DMS79 treated with DMSO at 0.1 percent for 48 hours (cell line): ENCODE measurements around the gene NPIPB9.
A peak's percentile ranks its signal among the peaks of the same experiment; 100 is the strongest.
"Not testable (repeated sequence)": the region's sequence is repeated elsewhere in the genome, so short reads cannot be mapped to it uniquely, and the experiment has no call there.

Experiments
- DNase-seq: peaks from one replicate; lab custom pipeline; 2025; lab: John Stamatoyannopoulos, UW

NPIPB9 gene

GRCh38 chr16:28751487-28751886, at the start of gene NPIPB9:
Gene NPIPB9, plus strand, starts transcription at chr16:28751787.
- DNase-seq: not testable (repeated sequence)

DNA sequence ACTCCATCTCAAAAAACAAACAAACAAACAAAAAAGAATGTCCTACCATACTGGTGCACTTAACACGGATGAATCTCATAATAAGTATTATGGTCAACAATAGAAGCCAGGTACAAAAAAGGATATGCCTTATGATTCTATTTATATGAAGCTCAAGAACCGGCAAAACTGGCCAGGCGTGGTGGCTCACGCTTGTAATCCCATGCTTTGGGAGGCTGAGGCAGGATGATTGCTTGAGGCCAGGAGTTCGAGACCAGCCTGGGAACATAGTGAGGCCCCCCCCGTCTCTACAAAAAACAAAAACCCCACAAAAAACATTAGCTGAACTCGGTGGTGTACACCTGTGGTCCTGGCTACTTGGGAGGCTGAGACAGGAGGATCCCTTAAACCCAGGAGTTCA, 47.3 kb upstream of the NPIPB9 start:
- not testable (repeated sequence) for DNase-seq

DNA sequence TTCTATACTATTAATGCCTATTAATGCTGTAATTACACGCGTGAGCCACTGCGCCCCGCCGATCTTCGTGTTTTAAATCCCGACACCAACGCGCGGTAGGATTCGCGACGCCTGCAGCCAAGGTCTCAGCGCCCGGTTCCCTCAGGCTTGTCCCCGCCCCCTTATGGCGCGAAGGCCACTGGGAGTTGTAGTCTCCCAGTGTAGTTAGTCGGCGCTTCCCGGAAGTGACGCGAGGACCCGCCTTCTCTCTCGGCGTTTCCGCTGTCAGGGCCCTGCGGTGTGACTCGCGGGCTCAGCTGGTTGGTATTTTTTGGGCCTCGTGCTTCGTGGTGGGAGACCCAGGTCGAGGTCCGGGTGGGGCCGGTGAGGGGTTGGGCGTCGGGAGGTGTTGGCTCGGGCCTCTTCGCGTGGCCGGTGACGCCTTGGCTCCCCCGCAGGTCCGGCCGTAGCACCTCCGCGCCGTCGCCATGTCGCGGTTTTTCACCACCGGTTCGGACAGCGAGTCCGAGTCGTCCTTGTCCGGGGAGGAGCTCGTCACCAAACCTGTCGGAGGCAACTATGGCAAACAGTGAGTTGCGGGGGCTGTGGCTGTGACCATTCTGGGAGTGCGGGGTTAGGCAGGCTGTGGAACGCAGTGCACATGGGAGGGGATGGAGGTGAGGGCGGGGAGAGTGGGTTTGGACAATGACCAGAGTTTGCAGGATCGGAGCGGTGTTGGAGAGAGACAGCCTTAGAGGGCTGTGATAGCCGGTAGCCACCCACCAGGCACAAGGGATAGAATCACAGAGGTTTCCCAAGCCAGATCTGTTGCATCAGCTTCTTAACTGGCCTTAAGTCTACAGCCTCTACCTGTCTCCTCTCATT, 40.1 kb upstream of the NPIPB9 start, which contains the start of gene EIF3C:
Gene EIF3C, plus strand, starts transcription at position 245 of the 864 bp plus-strand sequence. Its CDS starts 223 bp downstream, at position 468.
- DNase-seq: not testable (repeated sequence)

GRCh38 chr16:28722852-28723650, 28.5 kb upstream of the NPIPB9 start:
- DNase-seq: not testable (repeated sequence)

DNA sequence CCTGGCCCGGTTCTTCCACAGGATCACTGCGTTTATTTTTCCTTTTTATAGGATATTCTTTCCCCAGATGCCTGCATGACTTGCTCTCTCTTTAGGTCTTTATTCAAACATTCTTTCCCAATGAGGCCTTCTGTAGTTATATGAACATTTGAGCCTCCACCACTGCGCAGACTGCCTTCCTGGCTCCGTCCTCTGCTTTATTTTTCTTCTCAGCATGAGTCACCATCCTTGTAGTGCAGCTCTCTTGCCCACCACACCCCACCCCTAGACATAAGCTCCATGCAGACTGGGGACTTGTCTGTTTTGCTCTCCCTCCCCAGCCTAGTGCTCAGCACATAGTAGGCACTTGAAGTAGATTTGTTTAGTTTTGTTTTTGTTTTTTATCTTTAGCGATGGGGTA, 20.3 kb upstream of the NPIPB9 start:
- not testable (repeated sequence) for DNase-seq

DNA sequence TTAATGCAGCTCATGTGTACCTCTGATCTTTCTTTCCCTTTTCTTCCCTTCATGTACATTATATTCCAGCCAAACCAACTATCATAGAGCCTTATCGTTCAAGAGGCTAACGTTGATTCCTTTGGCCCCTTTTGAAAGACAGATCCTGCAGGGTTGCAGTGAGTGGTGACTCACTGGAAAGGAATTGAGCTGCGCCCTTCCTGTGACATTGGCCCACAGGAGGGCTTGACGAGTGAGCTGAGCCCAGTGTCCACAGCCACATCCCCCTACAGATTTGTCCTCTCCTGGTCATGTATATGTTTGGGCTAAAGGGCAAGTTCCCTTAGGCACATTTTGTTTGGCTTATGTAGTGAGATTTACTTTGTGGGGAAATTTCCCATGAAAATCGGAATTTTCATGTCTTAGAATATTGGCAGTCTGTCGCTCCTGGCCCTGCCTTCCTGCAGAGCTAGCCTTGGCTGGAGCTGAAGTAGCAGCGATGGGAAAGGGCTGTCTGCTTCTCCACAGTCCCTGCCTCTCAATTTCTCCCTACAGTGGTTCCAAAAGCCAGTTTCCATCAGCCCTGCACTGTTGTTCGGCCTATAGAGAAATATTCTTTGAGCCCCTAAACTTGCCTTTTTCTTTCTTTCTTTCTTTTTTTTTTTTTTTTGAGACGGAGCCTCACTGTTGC, 19.0 kb upstream of the NPIPB9 start:
- DNase-seq: not testable (repeated sequence)

- not testable (repeated sequence) for DNase-seq
Measured at GRCh38 chr16:28739787-28740186, 11.8 kb upstream of the NPIPB9 start.

GRCh38 chr16:28740631-28741030, 11.0 kb upstream of the NPIPB9 start:
- not testable (repeated sequence) for DNase-seq

DNA sequence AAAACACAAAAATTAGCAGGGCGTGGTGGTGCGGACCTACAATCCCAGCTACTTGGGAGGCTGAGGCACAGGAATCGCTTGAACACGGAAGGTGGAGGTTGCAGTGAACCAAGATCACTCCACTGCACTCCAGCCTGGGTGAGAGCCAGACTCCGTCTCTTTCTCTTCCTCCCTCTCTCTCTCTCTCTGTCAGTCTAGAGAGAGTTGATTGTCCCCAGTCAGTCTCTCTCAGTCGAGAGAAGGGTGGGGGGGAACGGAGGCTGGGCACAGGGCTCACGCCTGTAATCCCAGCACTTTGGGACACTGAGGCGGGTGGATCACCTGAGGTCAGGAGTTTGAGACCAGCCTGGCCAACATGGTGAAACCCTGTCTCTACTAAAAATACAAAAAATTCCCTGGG, 10.3 kb upstream of the NPIPB9 start:
- not testable (repeated sequence) for DNase-seq

- not testable (repeated sequence) for DNase-seq
Measured at GRCh38 chr16:28746618-28747350, 4.8 kb upstream of the NPIPB9 start.

DNA sequence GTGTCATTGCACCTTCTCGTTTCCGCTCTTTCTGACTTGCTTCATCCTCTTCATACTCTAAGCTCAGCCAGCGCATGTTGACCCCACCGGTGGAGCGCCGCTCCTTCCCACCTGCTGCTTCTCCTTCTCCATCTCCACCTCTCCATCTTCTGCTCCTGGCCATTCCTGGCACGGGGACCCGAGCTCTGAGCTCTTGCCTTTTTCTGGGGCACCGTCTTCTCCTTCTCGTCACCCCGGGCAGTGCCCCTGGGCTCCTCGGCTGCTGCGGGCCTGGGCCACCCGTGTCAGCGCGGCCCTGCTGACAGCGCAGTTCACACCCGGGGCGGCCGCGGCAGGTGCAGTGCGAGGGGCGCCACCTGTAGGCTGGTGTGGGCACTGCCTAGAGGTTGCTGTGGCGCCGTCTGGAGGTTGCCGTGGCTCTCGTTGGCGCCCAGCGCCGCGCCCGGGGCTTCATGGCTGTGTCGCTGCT, 1.6 kb upstream of the NPIPB9 start:
- DNase-seq: not testable (repeated sequence)

GRCh38 chr16:28750469-28751067, 1.0 kb upstream of the NPIPB9 start:
- DNase-seq: not testable (repeated sequence)

DNA sequence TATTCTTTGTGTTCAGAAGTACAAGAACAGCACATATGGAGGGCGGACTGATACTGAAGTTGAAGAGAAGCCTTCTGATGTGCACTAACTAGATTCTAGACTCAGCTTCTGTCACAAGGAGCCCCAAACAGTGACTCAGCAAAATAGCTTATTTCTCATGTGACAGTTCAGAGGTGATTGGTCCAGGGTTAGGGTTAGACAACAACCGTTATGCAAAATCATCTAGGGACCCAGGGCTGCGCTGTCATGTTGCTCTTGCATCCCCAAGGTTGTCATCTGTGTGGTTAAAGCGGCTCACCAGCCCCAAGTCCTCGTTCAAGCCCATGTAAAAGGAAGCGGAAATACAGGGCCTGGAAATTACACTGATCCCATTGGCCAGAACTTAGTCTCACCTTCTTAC, 30.1 kb downstream of the NPIPB9 start:
- not testable (repeated sequence) for DNase-seq

GRCh38 chr16:28782357-28782756, 30.8 kb downstream of the NPIPB9 start:
- not testable (repeated sequence) for DNase-seq

DNA sequence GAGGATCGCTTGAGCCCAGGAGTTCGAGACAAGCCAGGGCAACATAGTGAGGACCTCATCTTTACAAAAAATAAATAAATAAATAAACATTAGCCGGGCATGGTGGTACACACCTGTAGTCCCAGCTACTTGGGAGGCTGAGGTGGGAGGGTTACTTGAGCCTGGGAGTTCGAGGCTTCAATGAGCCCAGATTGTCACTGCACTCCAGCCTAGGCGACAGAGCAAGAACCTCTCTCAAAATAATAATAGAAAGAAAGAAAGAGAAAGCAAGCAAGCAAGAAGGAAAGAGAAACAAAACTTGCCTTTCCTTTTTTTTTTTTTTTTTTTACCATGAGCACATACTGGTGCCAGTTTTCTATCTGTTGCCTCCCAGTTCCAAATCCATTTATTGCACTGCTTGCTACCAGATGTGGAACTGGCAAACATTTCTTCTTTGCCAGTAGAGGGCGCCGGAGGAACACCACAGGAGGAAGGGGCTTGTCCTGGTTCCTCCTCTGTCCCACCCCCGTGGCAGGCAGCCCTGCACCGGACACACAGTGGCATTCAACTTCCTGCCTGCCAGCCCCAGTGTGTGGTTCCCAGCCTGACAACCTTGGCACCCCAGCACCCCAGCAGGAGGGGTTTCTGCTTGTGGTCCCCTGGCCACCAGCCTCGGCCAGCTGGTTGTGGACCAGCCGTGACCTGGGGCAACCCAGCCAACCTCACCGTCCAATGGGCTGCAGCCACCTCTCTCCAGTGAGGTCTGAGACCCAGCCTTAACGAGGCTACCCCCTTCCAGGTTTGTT, 50.8 kb downstream of the NPIPB9 start:
- DNase-seq: peak; percentile 17

DNA sequence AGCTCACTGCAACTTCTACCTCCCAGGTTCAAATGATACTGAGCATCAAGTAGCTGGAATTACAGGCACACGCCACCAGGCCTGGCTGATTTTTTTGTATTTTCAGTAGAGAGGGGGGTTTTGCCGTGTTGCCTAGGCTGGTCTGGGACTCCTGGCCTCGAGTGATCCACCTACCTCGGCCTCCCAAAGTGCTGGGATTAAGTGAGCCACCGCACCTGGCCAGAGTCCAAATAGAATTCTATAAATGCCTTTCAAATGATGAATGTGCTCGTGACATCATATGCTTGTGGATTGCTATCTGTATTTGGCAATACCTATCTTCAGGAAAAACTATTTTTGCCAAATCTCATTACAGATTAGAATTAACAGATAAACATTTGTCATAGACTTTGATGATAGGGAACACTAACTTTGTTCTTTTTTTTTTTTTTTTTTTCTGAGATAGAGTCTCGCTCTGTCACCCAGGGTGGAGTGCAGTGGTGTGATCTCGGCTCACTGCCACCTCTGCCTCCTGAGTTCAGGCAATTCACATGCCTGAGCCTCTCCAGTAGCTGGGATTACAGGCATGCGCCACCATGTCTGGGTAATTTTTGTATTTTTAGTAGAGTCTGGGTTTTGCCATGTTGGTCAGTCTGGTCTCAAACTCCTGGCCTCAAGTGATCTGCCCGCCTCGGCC, 56.0 kb downstream of the NPIPB9 start:
- not testable (repeated sequence) for DNase-seq

DNA sequence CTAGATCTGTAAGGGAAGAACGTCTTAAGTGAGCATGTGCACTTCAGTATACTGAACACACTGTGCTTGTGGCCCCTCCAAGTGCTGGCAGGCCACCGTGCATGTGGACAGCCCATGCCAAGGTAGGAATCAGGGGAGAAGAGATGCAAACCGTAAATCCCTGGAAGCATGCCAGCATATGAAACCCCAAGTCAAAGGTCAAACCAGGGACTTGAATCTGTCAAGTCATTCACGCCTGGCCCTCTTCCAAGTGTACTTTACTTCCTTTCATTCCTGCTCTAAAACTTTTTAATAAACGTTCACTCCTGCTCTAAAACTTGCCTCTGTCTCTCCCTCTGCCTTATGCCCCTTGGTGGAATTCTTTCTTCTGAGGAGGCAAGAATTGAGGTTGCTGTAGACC, 68.4 kb downstream of the NPIPB9 start:
- DNase-seq: no peak

- DNase-seq: not testable (repeated sequence)
Measured at GRCh38 chr16:28820546-28820945, 69.0 kb downstream of the NPIPB9 start.

- peak; percentile 40 for DNase-seq
Measured at GRCh38 chr16:28821874-28822519, 70.4 kb downstream of the NPIPB9 start.
